K562 (cell line): Measurements from ENCODE around the gene NFKB2. TPM values are rescaled to one million over a fixed set of nuclear protein-coding genes. Genes with fewer than 3 reads are reported as not detected.

Experiments
- ATAC-seq: fragments of 200-7000 bp; cut with Tn5 transposase; 3 replicates; pipeline ENCODE4 v1.9.1; 2020; ENCODE audit warnings: moderate library complexity
- BruUV-seq: library from RNA; stranded (reverse); fragments of 400-500 nt; replicated peaks from 2 replicates; lab custom pipeline; 2021; lab: Mats Ljungman, UMichigan
- CTCF ChIA-PET: fragments of 300-600 bp; formaldehyde crosslinking; extraction: SDS; loops from one replicate; lab custom pipeline; 2021; ENCODE audit warnings: low intra/inter-chr PET ratio; lab: Yijun Ruan, JAX
- POLR2A ChIA-PET: fragments of 300-600, 350-650 bp; sonication (Branson Sonifier 250); formaldehyde crosslinking; extraction: SDS; loops from one replicate; lab custom pipeline; 2021; ENCODE audit warnings: antibody characterized with exemption, inconsistent platforms; lab: Yijun Ruan, JAX
- DNase-seq, 4 experiments: peaks; one replicate each; pipeline versions ENCODE4 v3.0.0 to v3.0.0-alpha.2; 2011 to 2018; ENCODE audit warnings: low spot score in 3 of 4, mixed read lengths in 3 of 4; ENCODE audit errors: extremely low read depth in 1 of 4
- FAIRE-seq: peaks from 2 replicates; lab custom pipeline; 2011; peaks lifted over from hg19 to GRCh38; lab: Jason Lieb, UNC
- H2AFZ ChIP-seq: 2 replicates; pipeline ENCODE4 v1.6.0; 2011; ENCODE audit warnings: low read depth, low read length, control low read depth, inconsistent platforms
- H3K27ac ChIP-seq: fragments of 200-600 bp; 3 replicates; pipeline ENCODE4 v1.8.0; 2011; ENCODE audit warnings: low read depth, mild to moderate bottlenecking, control low read depth, inconsistent platforms, low read length, moderate library complexity, mixed read lengths; ENCODE audit errors: extremely low read depth
- H3K27me3 ChIP-seq, 2 experiments: fragments of 300-600 bp in 1 of 2; 2 replicates in 1 of 2; 3 replicates in 1 of 2; pipeline versions ENCODE4 v1.6.0 to v1.8.0; 2011; ENCODE audit warnings: inconsistent platforms in 2 of 2, low read length in 2 of 2, mild to moderate bottlenecking in 1 of 2, mixed read lengths in 1 of 2, moderate library complexity in 1 of 2; ENCODE audit not compliant: control insufficient read depth in 2 of 2, insufficient read depth in 2 of 2
- H3K36me3 ChIP-seq: fragments of 300-600 bp; 3 replicates; pipeline ENCODE4 v1.8.0; 2011; ENCODE audit warnings: mild to moderate bottlenecking, low read length, inconsistent platforms; ENCODE audit not compliant: control insufficient read depth, insufficient read depth
- H3K4me1 ChIP-seq, 2 experiments: fragments of 200-600 bp in 1 of 2; replicated peaks in 1 of 2; 2 replicates in 1 of 2; 3 replicates in 1 of 2; pipeline versions ENCODE4 v1.5.1 to v1.8.0; 2011; ENCODE audit warnings: inconsistent platforms in 2 of 2, low read length in 2 of 2, mild to moderate bottlenecking in 1 of 2, mixed read lengths in 1 of 2, moderate library complexity in 1 of 2; ENCODE audit not compliant: control insufficient read depth in 2 of 2, insufficient read depth in 2 of 2
- H3K4me2 ChIP-seq: 2 replicates; pipeline ENCODE4 v1.6.1; 2011; ENCODE audit warnings: low read length, control low read depth, inconsistent platforms, mixed read lengths; ENCODE audit not compliant: insufficient read depth
- H3K4me3 ChIP-seq: fragments of 200-600 bp; sonication (generic), shearing (Covaris generic); 2 replicates; pipeline ENCODE4 v1.5.1; 2016; ENCODE audit warnings: control low read depth, inconsistent platforms
- H3K79me2 ChIP-seq: fragments of 200-600 bp; 3 replicates; pipeline ENCODE4 v1.8.0; 2011; ENCODE audit warnings: low read length, inconsistent platforms; ENCODE audit not compliant: control insufficient read depth, insufficient read depth
- H3K9ac ChIP-seq, 2 experiments: 2 replicates each; pipeline versions ENCODE4 v1.6.0 to v1.6.1; 2011; ENCODE audit warnings: low read depth in 2 of 2, low read length in 2 of 2, control low read depth in 1 of 2, inconsistent platforms in 1 of 2, mild to moderate bottlenecking in 1 of 2, mixed read lengths in 1 of 2; ENCODE audit not compliant: insufficient read depth in 1 of 2
- H3K9me1 ChIP-seq: one replicate; pipeline ENCODE4 v1.6.0; 2011; ENCODE audit warnings: inconsistent platforms, mild to moderate bottlenecking, low read length, moderate library complexity; ENCODE audit not compliant: control insufficient read depth, insufficient read depth
- H3K9me3 ChIP-seq: replicated peaks from 2 replicates; pipeline ENCODE4 v1.5.1; 2011; ENCODE audit warnings: low read depth, low read length, inconsistent platforms; ENCODE audit not compliant: control insufficient read depth, insufficient read depth
- H4K20me1 ChIP-seq: replicated peaks from 2 replicates; pipeline ENCODE4 v1.6.1; 2011; ENCODE audit warnings: low read length, inconsistent platforms, mixed read lengths; ENCODE audit not compliant: control insufficient read depth, insufficient read depth
- CREB1 ChIP-seq, 2 experiments: sonication (generic) in 1 of 2; formaldehyde crosslinking in 1 of 2; IDR thresholded peaks; 2 replicates each; pipeline versions ENCODE4 v1.6.1 to v1.8.0; 2012 to 2022; ENCODE audit warnings: inconsistent platforms in 1 of 2, mild to moderate bottlenecking in 1 of 2, missing genetic modification reagents in 1 of 2, moderate library complexity in 1 of 2
- DMBX1 ChIP-seq: fragments of 250-450 bp; sonication (Bioruptor Pico); IDR thresholded peaks from 2 replicates; pipeline ENCODE4 v1.8.0; 2022; ENCODE audit warnings: inconsistent platforms, mild to moderate bottlenecking, moderate library complexity, borderline replicate concordance
- FOXP1 ChIP-seq: sonication (generic); formaldehyde crosslinking; IDR thresholded peaks from 2 replicates; pipeline ENCODE4 v1.8.0; 2022; ENCODE audit warnings: mild to moderate bottlenecking, missing genetic modification reagents
- KAT7 ChIP-seq: sonication (generic); formaldehyde crosslinking; IDR thresholded peaks from 2 replicates; pipeline ENCODE4 v1.8.0; 2022; ENCODE audit warnings: missing genetic modification reagents, mild to moderate bottlenecking, borderline replicate concordance
- KDM5B ChIP-seq: fragments of 200-600 bp; sonication (generic); IDR thresholded peaks from 2 replicates; pipeline ENCODE4 v1.6.1; 2012; ENCODE audit warnings: low read depth, mild to moderate bottlenecking, moderate library complexity, low read length, control low read depth, inconsistent platforms; ENCODE audit not compliant: insufficient replicate concordance
- RUNX1 ChIP-seq: sonication (generic); IDR thresholded peaks from 2 replicates; pipeline ENCODE4 v1.6.1; 2016; ENCODE audit warnings: antibody characterized with exemption, low read depth
- SMC3 ChIP-seq: conservative IDR thresholded peaks from 2 replicates; pipeline ENCODE4 v1.6.1; 2011; ENCODE audit warnings: low read depth, low read length, improper control_type of control experiment; ENCODE audit not compliant: insufficient read depth
- SREBF2 ChIP-seq: sonication (generic); formaldehyde crosslinking; IDR thresholded peaks from 2 replicates; pipeline ENCODE4 v1.4.0; 2020; ENCODE audit warnings: mild to moderate bottlenecking, missing genetic modification reagents
- TAF1 ChIP-seq: IDR thresholded peaks from 2 replicates; pipeline ENCODE4 v1.6.1; 2011; ENCODE audit warnings: mild to moderate bottlenecking, low read length, moderate library complexity; ENCODE audit not compliant: insufficient read depth, control insufficient read depth, severe bottlenecking; ENCODE audit errors: extremely low read depth
- TEAD4 ChIP-seq, 2 experiments: sonication (generic) in 1 of 2; formaldehyde crosslinking in 1 of 2; IDR thresholded peaks; 2 replicates each; pipeline versions ENCODE4 v1.6.1 to v1.8.0; 2012 to 2022; ENCODE audit warnings: borderline replicate concordance in 1 of 2, inconsistent platforms in 1 of 2, low read length in 1 of 2, mild to moderate bottlenecking in 1 of 2, missing genetic modification reagents in 1 of 2
- YY1 ChIP-seq, 3 experiments: IDR thresholded peaks; 2 replicates each; pipeline ENCODE4 v1.6.1; 2011; ENCODE audit warnings: low read length in 2 of 3, mild to moderate bottlenecking in 2 of 3, moderate library complexity in 2 of 3, borderline replicate concordance in 1 of 3, control low read depth in 1 of 3, low read depth in 1 of 3; ENCODE audit not compliant: insufficient read depth in 3 of 3, insufficient replicate concordance in 2 of 3, control insufficient read depth in 1 of 3, insufficient read length in 1 of 3; ENCODE audit errors: extremely low read depth in 1 of 3
- WGBS: fragments of 100-300 bp; shearing (Covaris generic); methylation state at CpG from one replicate; pipeline ENCODE4 v1.1.6; 2016; ENCODE audit warnings: low coverage, mixed read lengths; ENCODE audit not compliant: insufficient coverage; ENCODE audit errors: missing lambda C conversion rate; 5-methylcytosine and 5-hydroxymethylcytosine counted together
- in situ Hi-C: fragments of 300-500 bp; cut with MboI; formaldehyde crosslinking; loops from 4 replicates; pipeline ENCODE4 v1.15.0; 2018; ENCODE audit warnings: inconsistent platforms, mixed read lengths
- intact Hi-C: fragments of 100-400 bp; cut with micrococcal nuclease; formaldehyde crosslinking; loops from 2 replicates; pipeline ENCODE4 v1.14.2; 2022
- polyA plus RNA-seq, 8 experiments: library from polyadenylated mRNA; depleted of rRNA in 4 of 8; stranded (reverse) in 5 of 8; unstranded in 3 of 8; fragments of >200 nt; fragmentation: Nextera tagmentation in 2 of 8; fragmentation: Illumina TruSeq in 1 of 8; extraction: Ambion mirVana in 2 of 8; extraction: Trizol in 1 of 8; gene quantifications; 2 replicates each; pipeline versions ENCODE4 v1.2.1 to v1.2.3, GENCODE V29; 2011 to 2014; ENCODE audit warnings: inconsistent platforms in 1 of 8, missing spikeins in 1 of 8
- total RNA-seq, 7 experiments: library from RNA; depleted of rRNA in 6 of 7; stranded (reverse); fragments of >200 nt in 6 of 7; fragmentation: Illumina TruSeq in 2 of 7; extraction: Trizol in 2 of 7; gene quantifications; 2 replicates each; pipeline versions ENCODE4 v1.2.1 to v1.2.3, GENCODE V29; 2011 to 2021; ENCODE audit warnings: low replicate concordance in 1 of 7
- TF ChIP-seq, protein P1 (sequence below): fragments of 250-450 bp; sonication (Bioruptor Pico); IDR thresholded peaks from 2 replicates; pipeline ENCODE4 v1.5.0; 2020; ENCODE audit warnings: mild to moderate bottlenecking
- TF ChIP-seq, protein P2 (sequence below), 2 experiments: IDR thresholded peaks; 2 replicates each; pipeline ENCODE4 v1.6.1; 2012; ENCODE audit warnings: improper control_type of control experiment in 2 of 2, low read depth in 2 of 2, low read length in 2 of 2, borderline replicate concordance in 1 of 2

NFKB2 gene
- total and polyA plus RNA-seq, 9 of the 15 experiments (the other 6 are each of a cell fraction or from before 2014, with no cell fraction given): 0.07 to 20.3 (median 7.9) TPM

DNA sequence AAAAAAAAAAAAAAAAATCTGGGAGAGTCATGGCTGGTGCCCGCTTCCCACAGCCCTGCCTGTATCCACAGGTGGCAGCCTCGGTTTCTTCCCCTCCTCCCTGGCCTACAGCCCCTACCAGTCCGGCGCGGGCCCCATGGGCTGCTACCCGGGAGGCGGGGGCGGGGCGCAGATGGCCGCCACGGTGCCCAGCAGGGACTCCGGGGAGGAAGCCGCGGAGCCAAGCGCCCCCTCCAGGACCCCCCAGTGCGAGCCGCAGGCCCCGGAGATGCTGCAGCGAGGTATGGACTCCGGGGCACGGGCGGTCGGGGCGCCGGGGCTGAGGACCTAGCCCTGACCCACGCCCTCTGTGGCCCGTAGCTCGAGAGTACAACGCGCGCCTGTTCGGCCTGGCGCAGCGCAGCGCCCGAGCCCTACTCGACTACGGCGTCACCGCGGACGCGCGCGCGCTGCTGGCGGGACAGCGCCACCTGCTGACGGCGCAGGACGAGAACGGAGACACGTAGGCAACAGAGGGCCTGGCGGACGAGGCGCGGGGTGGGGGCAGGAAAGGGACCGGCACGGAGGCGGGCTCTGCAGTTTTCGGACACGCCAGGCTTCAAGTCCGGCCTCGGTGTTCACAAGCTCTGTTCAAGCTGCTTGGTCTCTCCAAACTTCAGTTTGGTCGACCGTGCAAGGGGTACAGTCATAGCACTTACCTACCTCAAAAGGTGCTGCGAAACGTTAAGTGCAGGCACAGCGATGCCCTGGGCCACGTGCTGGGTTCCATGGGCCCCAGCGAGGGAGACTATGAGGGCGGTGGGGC, 3.9 kb downstream of the NFKB2 start:
- FAIRE-seq: peak; percentile 87
- DNase-seq: peak; percentile 77 to 90 (median 80)
- ChIA-PET POLR2A (interaction anchor here (0.6 to 1.1 kb wide), 4 partner anchors 155 to 1108 kb away, joined by 3 to 4 read pairs (median 4); no protein-coding TSS in a partner anchor), CTCF (interaction anchor here (0.6 to 2.0 kb wide), 3 partner anchors 79 to 230 kb away, joined by 4 to 12 read pairs (median 6); no protein-coding TSS in a partner anchor)
- Histone ChIP-seq H3K27ac (peak overlapping the region; percentile 19; the same call in 2 of the 3 replicates), H2AFZ (peak overlapping the region; percentile 85), H3K9me3 (no peaks in the 10 kb centered on the region), H4K20me1 (no peaks in the 10 kb centered on the region), H3K79me2 (peaks cover 7% of the 10 kb centered on the region; the same call in 1 of the 3 replicates), H3K4me3 (peak overlapping the region; percentile 44), H3K9me1 (no peaks in the 10 kb centered on the region), H3K27me3 (no peaks in the 10 kb centered on the region), H3K4me2 (peak overlapping the region; percentile 72), H3K4me1 (peaks cover 17 to 62% of the 10 kb centered on the region in 2 experiments; a peak in 4 of 5 replicates), H3K36me3 (peaks cover 16% of the 10 kb centered on the region; the same call in 1 of the 3 replicates), H3K9ac (peak overlapping the region; percentile 38 to 91; a peak in 3 of 4 replicates)
- no TSS peak for BruUV-seq
- in situ Hi-C loops: loop anchor here (25.0 kb wide), 1 partner anchor 188 kb away; no protein-coding TSS in a partner anchor
- ATAC-seq: peak; percentile 82
- 4% methylated on average over 32 of the region's 72 CpGs for WGBS
- intact Hi-C loops: loop anchor here (1.0 to 5.0 kb wide), 2 partner anchors 168 to 232 kb away; no protein-coding TSS in a partner anchor
- TF ChIP-seq CREB1 (IDR thresholded peaks at IDR 0.05) (peak; percentile 89), CREB1 (CRISPR knock-in tag; IDR thresholded peaks at IDR 0.05) (peak; percentile 96), FOXP1 (peak; percentile 73; the same call in 1 of the 2 replicates), RUNX1 (no peak), SMC3 (peak; percentile 81), TEAD4 (IDR thresholded peaks at IDR 0.05; ENCODE audit: low read length) (0 out of 2 replicates have a peak, but pooled peaks have one; percentile 19), TEAD4 (CRISPR knock-in tag; IDR thresholded peaks at IDR 0.05; ENCODE audit: borderline replicate concordance) (peak; percentile 34; the same call in 1 of the 2 replicates), YY1 (IDR thresholded peaks at IDR 0.05; ENCODE audit: borderline replicate concordance in 1 of 3, control insufficient read depth in 1 of 3, extremely low read depth in 1 of 3, insufficient read depth in 3 of 3, insufficient read length in 1 of 3, insufficient replicate concordance in 2 of 3, low read depth in 1 of 3, low read length in 2 of 3) (peak in 2 of 3 experiments; percentile 55 to 66), SREBF2 (CRISPR knock-in tag) (no peak), KDM5B (peak; percentile 58), TAF1 (peak; percentile 24), KAT7 (CRISPR knock-in tag) (peak; percentile 44; the same call in 1 of the 2 replicates), DMBX1 (CRISPR knock-in tag) (no peak)
- TF ChIP-seq, protein P1, sequence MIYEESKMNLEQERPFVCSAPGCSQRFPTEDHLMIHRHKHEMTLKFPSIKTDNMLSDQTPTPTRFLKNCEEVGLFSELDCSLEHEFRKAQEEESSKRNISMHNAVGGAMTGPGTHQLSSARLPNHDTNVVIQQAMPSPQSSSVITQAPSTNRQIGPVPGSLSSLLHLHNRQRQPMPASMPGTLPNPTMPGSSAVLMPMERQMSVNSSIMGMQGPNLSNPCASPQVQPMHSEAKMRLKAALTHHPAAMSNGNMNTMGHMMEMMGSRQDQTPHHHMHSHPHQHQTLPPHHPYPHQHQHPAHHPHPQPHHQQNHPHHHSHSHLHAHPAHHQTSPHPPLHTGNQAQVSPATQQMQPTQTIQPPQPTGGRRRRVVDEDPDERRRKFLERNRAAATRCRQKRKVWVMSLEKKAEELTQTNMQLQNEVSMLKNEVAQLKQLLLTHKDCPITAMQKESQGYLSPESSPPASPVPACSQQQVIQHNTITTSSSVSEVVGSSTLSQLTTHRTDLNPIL (CRISPR knock-in tag): no peak
- TF ChIP-seq, protein P2, sequence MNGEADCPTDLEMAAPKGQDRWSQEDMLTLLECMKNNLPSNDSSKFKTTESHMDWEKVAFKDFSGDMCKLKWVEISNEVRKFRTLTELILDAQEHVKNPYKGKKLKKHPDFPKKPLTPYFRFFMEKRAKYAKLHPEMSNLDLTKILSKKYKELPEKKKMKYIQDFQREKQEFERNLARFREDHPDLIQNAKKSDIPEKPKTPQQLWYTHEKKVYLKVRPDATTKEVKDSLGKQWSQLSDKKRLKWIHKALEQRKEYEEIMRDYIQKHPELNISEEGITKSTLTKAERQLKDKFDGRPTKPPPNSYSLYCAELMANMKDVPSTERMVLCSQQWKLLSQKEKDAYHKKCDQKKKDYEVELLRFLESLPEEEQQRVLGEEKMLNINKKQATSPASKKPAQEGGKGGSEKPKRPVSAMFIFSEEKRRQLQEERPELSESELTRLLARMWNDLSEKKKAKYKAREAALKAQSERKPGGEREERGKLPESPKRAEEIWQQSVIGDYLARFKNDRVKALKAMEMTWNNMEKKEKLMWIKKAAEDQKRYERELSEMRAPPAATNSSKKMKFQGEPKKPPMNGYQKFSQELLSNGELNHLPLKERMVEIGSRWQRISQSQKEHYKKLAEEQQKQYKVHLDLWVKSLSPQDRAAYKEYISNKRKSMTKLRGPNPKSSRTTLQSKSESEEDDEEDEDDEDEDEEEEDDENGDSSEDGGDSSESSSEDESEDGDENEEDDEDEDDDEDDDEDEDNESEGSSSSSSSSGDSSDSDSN (IDR thresholded peaks at IDR 0.05; ENCODE audit: borderline replicate concordance in 1 of 2, low read depth in 2 of 2, low read length in 2 of 2): peak in 1 of 2 experiments; percentile 72; a peak in 1 of 4 replicates
